Pancreas (tissue), 10 donors: ENCODE data around the gene RIN3. TPM values are rescaled to one million over a fixed set of nuclear protein-coding genes. Genes with fewer than 3 reads are reported as not detected.

Experiments used
- ATAC-seq, 4 donors: fragments of 200-7000 bp; cut with Tn5 transposase; one replicate each; pipeline versions ENCODE4 v1.8.0 to v1.9.1; 2020; ENCODE audit warnings: mild to moderate bottlenecking in 4 of 4, moderate library complexity in 4 of 4
- DNase-seq, 6 donors: peaks; one replicate each; pipeline ENCODE4 v3.0.0-alpha.2; 2020
- FAIRE-seq: peaks from 2 replicates; lab custom pipeline; 2012; peaks lifted over from hg19 to GRCh38; lab: Jason Lieb, UNC
- H3K27ac ChIP-seq, 4 donors: fragments of 200-600 bp; sonication (generic); 1 replicate in 3 of 4; 2 replicates in 1 of 4; pipeline versions ENCODE4 v1.5.0 to v1.8.0; 2020
- H3K27me3 ChIP-seq, 4 donors: fragments of 200-600 bp; one replicate each; pipeline ENCODE4 v1.8.0; 2021
- H3K36me3 ChIP-seq, 3 donors: fragments of 200-600 bp; sonication (generic) in 1 of 3; one replicate each; pipeline versions ENCODE4 v1.5.0 to v1.8.0; 2020 to 2021
- H3K4me1 ChIP-seq, 3 donors: fragments of 200-600 bp; one replicate each; pipeline ENCODE4 v1.8.0; 2021
- H3K4me3 ChIP-seq, 4 donors: fragments of 200-600 bp; sonication (generic) in 2 of 4; one replicate each; pipeline versions ENCODE4 v1.5.0 to v1.8.0; 2020 to 2021
- H3K9me3 ChIP-seq, 4 donors: fragments of 200-600 bp; one replicate each; pipeline ENCODE4 v1.8.0; 2021
- CTCF ChIP-seq, 4 donors: fragments of 200-600 bp; sonication (generic) in 3 of 4; IDR thresholded peaks; one replicate each; pipeline versions ENCODE4 v1.5.0 to v1.8.0; 2021; ENCODE audit warnings: antibody characterized with exemption in 4 of 4
- WGBS, 2 donors: extraction: QIAGEN DNeasy Blood & Tissue Kit; methylation state at CpG; one replicate each; pipeline ENCODE4 v1.1.7; 2013; 5-methylcytosine and 5-hydroxymethylcytosine counted together
- intact Hi-C, 3 donors: fragments of 100-400 bp; cut with DNase I; formaldehyde crosslinking; loops; one replicate each; pipeline versions ENCODE4 v1.11.1 to v1.14.2; 2022
- polyA plus RNA-seq, 2 donors: library from polyadenylated mRNA; stranded (reverse); fragments of 200-250 nt; gene quantifications; one replicate each; pipeline ENCODE4 v1.2.3, GENCODE V29; 2013
- total RNA-seq, 6 donors: library from RNA; stranded (reverse); fragmentation: NEBNext Ultra II Directional in 4 of 6; extraction: Animal tissue kit (Norgen Biotek cat#: 25700) in 4 of 6; gene quantifications; one replicate each; pipeline versions ENCODE4 v1.2.1 to v1.2.4, GENCODE V29; 2021 to 2023
- donor health status: healthy with polysubstance abuse.
- donor health status: DM: no; HTN: no; CAD: no; lungs with moderate emphysema.
- donor health status: DM: no; HTN: no; CAD: no.
- donor health status: control.
- donor health status: control.
- donor health status: Bipolar disorder and iron deficiency.
- donor health status: DM: yes; HTN: yes; CAD: no.
- donor health status: DM: no; HTN: no; CAD: no.
- donor health status: DM: no; HTN: no; CAD: no.
- donor health status: DM: yes; HTN: yes; CAD: no.

RIN3 gene
- total and polyA plus RNA-seq, 8 donors: 1.1 to 9.0 (median 2.3) TPM

GRCh38 chr14:92568621-92569479 lies 55.3 kb downstream of the RIN3 start:
- H3K27me3 ChIP-seq: no peaks in the 10 kb centered on the region
- H3K4me3 ChIP-seq: no peak overlapping the region
- ATAC-seq: peak in 1 of 4 donors; percentile 37
- no peak overlapping the region for H3K27ac ChIP-seq
- no peak for TF ChIP-seq CTCF (IDR thresholded peaks at IDR 0.05)
- no peak for FAIRE-seq
- H3K9me3 ChIP-seq: no peaks in the 10 kb centered on the region
- H3K36me3 ChIP-seq: no peaks in the 10 kb centered on the region
- intact Hi-C loops: no loop called here
- no peak for DNase-seq
- H3K4me1 ChIP-seq: no peaks in the 10 kb centered on the region
- WGBS, 2 donors: 66 to 75% methylated on average over 16 of the region's 16 CpGs

- no peaks in the 10 kb centered on the region for H3K4me1 ChIP-seq
- no peak overlapping the region for H3K27ac ChIP-seq
- no peak for TF ChIP-seq CTCF (IDR thresholded peaks at IDR 0.05)
- no peak for DNase-seq
- H3K27me3 ChIP-seq: no peaks in the 10 kb centered on the region
- FAIRE-seq: no peak
- no peaks in the 10 kb centered on the region for H3K9me3 ChIP-seq
- H3K4me3 ChIP-seq: no peak overlapping the region
- no peak for ATAC-seq
- no peaks in the 10 kb centered on the region for H3K36me3 ChIP-seq
- 55 to 56% methylated on average over 6 of the region's 6 CpGs for WGBS, 2 donors
- intact Hi-C loops: no loop called here
Measured at GRCh38 chr14:92570674-92571262, 57.2 kb downstream of the RIN3 start.

- Histone ChIP-seq H3K36me3 (no peaks in the 10 kb centered on the region), H3K27ac (no peak overlapping the region), H3K4me3 (no peak overlapping the region), H3K27me3 (no peaks in the 10 kb centered on the region), H3K9me3 (no peaks in the 10 kb centered on the region), H3K4me1 (no peaks in the 10 kb centered on the region)
- no peak for TF ChIP-seq CTCF (IDR thresholded peaks at IDR 0.05)
- FAIRE-seq: no peak
- intact Hi-C loops: no loop called here
- WGBS, 2 donors: 90 to 95% methylated on average over 10 of the region's 10 CpGs
- ATAC-seq: no peak
- DNase-seq: no peak
Measured at GRCh38 chr14:92572050-92572449, 58.5 kb downstream of the RIN3 start.

GRCh38 chr14:92573761-92574498 lies 60.3 kb downstream of the RIN3 start:
- ATAC-seq (no peak), DNase-seq (no peak), FAIRE-seq (no peak)
- H3K36me3 ChIP-seq: no peaks in the 10 kb centered on the region
- H3K27me3 ChIP-seq: no peaks in the 10 kb centered on the region
- H3K9me3 ChIP-seq: no peaks in the 10 kb centered on the region
- H3K27ac ChIP-seq: no peak overlapping the region
- H3K4me3 ChIP-seq: no peak overlapping the region
- H3K4me1 ChIP-seq: no peaks in the 10 kb centered on the region
- no peak for TF ChIP-seq CTCF (IDR thresholded peaks at IDR 0.05)
- intact Hi-C loops: no loop called here
- WGBS, 2 donors: 63 to 71% methylated on average over 8 of the region's 8 CpGs
